RPMI8226 (cell line): ENCODE measurements around the gene IL32.
A peak's percentile ranks its signal among the peaks of the same experiment; 100 is the strongest.
"Not testable (repeated sequence)": the region's sequence is repeated elsewhere in the genome, so short reads cannot be mapped to it uniquely, and the experiment has no call there.

Experiments
- DNase-seq: peaks from one replicate; pipeline ENCODE4 v3.0.0-alpha.2; 2015

The IL32 gene

GRCh38 chr16:3052571-3053329, 12.7 kb upstream of the IL32 start:
- DNase-seq, result not testable (repeated sequence)

DNA sequence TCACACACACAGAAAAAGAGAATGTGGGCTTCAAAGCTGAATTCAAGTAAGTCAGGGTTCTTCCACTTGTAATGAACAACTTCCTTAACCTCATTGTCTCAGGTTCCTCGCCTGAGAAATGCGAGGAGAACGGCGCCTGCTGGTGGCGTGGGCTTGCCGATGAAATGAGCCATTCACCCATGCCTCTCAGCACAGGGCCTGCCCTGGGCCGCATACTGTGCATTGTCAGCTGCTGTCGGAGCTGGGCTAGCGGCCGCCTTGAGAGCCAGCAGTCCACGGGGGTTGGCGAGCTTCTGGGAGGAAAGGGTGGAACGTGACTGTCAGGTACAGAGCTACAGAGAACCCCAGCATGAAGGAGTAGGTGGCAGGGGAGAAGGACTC, 12.1 kb upstream of the IL32 start:
- not testable (repeated sequence) for DNase-seq

DNA sequence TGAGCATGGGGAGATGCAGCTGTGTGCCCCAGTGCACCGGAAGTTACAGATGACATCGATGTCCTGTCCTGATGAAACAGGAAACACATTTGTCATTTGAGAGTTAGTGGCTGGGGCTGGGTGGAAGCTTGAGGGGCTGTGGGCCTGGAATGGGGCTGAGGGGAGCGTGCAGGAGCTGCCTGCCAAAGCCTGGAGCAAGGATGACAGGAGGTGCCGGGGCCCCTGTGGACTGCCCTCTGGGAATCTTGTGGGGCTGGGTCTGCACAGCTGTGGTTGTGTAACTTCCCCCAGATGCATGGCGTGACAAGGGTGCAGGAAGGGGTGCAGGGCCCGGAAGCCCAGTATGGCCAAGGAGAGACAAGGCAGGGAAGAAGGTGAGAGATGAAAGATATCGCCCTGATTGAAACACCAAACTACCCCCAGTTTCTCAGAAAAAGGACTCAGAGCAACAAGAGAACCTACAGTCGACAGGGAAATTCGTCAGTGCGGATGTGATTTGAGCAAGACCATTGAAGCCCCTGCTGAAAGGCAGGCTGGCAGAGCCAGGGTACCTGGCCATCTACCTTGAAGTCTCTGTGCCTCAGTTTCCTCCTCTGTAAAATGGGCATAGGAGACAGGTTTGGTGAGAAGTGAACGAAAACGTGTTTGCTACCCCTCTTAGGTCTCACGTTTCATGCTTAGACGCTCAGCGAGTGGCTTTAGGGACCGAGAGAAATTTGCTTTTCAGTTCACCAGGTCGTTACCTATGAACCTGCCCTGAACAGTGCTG, 10.3 kb upstream of the IL32 start:
- peak; percentile 34 for DNase-seq

DNA sequence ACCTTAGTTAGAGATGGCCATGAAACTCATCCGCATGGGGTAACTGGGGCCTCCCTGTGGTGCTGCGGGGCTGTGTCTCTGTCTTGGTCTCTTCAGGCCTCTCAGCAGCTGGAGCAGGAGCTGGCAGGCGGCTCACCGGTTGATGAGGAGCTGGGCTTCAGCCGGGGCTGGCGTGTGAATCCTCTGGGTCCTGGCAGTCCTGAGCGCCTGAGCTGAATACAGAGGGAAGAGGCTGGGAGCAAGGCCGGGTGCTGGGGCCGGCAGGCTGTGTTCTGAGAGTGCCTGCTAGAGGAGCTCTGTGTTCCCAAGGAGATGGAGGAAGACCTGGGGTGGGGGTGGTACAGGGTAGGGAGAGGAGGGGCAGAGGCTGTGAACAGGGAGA, 9.7 kb upstream of the IL32 start:
- DNase-seq, result not testable (repeated sequence)

DNA sequence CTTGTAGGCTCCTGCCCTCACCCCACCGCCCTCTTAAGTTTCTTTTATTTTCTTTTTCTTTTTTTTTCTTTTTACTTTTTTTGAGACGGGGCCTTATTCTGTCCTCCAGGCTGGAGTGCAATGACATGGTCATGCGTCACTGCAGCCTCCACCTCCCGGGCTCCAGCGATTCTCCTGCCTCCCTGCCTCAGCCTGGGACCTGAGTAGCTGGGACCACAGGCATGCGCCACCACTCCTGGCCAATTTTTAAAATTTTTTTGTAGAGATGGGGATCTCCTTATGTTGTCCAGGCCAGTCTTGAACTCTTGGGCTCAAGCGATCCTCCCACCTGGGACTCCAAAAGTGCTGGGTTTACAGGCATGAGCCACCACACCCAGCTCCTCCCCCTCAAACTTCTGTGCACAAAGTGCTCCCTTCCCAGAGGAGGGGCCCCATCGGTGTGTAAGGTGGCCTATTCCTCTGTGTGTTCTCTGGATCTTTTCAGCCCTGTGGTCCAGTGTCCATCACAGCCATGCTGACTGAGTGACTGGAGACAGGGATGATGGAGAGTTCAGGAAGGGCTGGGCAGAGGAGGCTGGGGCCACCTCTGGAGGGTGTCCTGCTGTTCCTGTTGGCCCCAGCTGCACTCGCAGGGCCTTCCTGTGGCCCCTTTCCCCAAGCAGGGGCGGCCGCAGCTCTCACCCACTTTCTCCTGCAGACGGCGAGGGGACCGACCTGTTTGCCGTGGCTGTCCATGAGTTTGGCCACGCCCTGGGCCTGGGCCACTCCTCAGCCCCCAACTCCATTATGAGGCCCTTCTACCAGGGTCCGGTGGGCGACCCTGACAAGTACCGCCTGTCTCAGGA, 8.9 kb upstream of the IL32 start:
- DNase-seq, result no peak

DNA sequence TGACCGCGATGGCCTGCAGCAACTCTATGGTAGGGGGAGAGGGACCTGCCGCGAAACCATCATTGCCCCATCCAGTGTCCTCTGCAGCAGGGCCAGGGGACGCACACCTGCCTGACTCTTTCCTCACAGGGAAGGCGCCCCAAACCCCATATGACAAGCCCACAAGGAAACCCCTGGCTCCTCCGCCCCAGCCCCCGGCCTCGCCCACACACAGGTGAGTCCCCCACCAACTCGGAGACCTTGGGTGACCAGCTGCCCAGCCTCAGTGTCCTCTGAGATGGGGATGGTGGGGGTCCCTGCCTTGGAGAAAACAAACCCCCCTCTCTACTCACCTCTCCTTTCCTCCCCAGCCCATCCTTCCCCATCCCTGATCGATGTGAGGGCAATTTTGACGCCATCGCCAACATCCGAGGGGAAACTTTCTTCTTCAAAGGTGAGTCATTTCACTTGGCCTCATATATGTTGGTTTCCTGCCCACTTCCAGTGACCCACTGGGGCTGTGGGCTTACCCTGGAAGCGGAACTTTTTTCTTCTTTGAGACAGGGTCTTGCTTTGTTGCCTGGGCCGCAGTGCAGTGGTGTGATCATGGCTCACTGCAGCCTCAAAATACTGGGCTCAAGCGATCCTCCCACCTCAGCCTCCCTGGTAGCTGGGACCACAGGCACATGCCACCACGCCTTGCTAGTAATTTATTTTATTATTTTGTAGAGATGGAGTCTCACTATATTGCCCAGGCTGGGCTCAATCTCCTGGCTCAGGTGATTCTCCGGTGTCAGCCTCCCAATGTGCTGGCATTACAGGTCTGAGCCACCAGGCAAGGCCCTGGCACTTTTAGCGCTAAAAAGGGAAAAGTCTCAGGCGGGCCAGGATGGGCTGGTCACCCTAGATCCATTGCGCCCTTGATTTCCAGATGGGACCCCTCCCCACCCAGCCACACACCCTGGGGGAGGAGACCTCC, 8.0 kb upstream of the IL32 start:
- DNase-seq, result no peak

- peak; percentile 66 for DNase-seq
These were observed 7.1 kb upstream of the IL32 start for GRCh38 chr16:3058139-3059030.

DNA sequence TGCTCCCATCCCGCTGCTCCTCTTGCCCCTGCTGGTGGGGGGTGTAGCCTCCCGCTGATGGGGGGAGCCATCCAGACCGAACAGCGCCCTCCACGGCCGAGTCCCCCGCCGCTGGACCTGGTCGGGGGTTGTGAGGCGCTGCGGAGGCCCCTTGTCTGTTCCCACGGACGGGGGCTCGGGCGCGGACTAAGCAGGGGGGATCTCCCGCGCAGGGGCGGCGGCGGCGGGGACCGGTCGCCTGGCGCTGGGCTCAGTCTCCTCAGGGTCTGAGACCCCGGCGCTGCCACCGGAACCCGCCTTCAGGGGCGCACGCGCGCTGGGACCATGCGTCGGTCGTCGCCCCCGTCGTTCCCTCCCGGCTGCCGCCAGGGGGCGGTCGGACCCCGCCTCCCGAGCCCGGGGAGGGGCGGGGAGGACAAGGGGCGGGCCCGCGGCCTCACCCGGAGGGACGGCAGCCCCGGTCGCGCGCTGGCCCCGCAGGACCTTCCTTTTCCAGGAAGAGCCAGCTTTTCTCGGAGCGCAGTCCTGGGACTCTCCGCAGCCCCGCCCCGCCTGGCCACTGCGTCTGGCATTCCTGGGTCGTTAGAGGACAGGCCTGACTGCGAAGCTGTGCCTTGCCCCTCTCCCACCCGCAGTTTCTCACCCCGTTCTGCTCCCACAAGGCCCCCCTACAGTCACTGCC, 6.3 kb upstream of the IL32 start:
- DNase-seq, result peak; percentile 92

GRCh38 chr16:3059723-3060242, 5.7 kb upstream of the IL32 start:
- no peak for DNase-seq

- no peak for DNase-seq
These were observed 4.9 kb upstream of the IL32 start for GRCh38 chr16:3060339-3061127.

GRCh38 chr16:3062553-3062952, 2.9 kb upstream of the IL32 start:
- DNase-seq, result no peak

DNA sequence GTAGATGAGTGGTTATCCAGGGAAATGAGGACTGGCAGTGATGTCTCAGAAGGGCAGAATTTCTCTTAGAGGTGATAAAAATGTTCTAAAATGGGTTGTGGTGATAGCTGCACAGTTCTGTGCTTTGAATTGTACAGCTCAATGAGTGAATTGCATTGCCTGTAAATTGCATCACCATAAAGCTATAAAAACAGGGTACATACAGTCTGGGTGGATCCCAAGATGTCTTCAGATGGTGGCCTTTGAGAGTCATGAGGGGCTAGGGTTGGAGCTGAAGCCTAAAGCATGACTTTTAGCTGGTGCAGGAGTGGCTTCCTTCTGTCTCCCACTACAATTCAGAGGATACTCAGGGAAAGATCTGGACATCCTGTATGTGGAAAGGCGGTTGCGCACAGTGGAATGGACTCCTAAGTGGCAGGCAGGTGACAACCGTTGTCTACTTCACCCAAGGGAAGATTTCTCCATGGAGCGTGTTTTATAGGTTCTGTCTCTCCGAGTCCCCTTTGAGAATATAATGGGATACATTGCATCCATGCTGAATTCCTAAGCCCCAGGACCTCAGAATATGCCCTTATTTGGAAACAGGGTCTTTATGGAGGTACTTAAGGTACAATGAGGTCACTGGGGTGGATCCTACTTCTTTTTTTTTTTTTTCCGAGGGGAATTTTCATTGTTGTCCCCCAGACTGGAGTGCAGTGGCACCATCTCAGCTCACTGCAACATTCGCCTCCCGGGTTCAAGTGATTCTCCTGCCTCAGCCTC, 1.6 kb upstream of the IL32 start:
- DNase-seq, result no peak

DNA sequence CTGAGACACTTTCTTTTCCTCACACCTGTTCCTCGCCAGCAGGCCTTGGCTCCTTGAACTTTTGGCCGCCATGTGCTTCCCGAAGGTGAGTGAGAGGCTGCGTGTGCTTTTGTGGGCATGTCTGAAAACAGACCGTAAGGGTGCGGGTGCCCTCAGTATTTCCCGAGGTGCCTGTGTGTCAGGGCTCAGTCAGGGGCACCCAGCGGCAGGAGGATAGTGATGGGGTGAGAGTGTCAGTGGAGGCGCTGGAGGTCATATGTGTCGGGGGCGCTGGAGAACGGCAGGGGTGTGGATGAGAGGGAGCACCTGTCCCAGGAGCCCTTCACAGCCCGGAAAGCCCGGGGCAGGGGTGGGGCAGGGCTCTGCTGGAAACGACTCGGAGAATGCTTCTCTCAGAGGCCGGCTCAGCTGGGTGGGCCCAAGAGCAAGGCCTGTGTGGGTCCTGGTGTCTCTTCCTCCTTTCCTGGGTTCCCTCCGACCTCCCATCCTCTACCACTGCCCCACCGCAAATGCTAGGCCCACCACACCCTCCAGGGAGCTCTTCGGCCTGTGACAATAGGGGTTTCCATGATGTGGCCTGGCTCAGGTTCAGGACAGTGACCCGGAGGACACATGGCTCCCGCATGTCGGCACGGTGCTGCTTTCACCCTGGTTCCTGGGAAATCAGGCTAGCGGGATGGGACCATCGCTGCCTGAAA, 451 bp downstream of the IL32 start:
- DNase-seq, result no peak

GRCh38 chr16:3066440-3066748, 954 bp downstream of the IL32 start:
- no peak for DNase-seq

DNA sequence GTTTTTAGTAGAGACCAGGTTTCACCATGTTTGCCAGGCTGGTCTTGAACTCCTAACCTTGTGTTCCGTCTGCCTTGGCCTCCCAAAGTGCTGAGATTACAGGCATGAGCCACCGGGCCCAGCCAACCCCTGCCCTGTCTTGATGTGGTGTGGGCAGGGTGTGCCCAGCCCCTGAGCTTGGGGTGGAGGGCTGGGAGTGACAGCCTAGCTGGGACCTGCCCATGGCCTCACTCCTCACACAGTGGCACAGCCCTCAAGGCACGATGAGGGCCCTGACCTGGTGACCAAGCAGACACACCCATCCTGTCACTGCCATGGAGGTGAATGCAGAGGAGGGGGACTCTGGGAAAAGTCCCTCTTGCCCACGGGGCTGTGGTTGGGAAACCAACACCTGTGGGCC, 3.0 kb downstream of the IL32 start:
- no peak for DNase-seq

GRCh38 chr16:3069146-3069545, 3.7 kb downstream of the IL32 start:
- DNase-seq, result not testable (repeated sequence)

DNA sequence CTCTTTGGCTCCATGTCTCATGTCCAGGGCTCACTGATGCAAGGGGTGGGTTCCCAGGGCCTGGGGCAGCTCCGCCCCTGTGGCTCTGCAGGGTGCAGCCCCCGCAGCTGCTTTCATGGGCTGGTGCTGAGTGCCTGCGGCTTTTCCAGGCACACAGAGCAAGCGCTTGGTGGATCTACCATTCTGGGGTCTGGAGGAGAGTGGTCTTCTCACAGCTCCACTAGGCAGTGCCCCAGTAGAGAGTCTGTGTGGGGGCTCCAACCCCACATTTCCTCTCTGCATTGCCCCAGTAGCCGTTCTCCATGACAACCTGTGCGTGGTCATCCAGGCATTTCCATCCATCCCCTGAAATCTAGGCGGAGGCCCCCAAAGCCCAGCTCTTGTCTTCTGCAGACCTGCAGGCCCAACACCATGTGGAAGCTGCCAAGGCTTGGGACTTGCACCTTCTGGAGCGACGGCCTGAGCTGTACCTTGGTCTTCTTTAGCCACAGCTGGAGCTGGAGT, 5.2 kb downstream of the IL32 start:
- no peak for DNase-seq

DNA sequence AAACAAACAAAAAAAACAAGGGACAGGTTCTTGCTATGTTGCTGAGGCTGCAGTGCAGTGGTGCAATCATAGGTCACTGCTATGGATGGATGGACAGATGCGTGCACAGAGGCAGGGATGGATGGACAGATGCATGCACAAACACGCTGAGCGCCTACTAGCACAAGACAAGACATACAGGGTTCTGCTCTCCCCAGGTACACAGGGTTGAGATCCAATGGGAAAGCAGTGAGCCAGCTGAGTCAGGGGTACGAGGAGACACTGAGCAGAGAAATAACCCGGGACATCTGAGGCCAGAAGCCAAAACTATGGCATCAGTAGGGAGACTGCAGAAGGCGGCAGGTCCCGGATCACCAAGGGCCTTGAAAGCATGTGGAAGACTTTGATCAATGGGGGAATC, 6.2 kb downstream of the IL32 start:
- DNase-seq, result no peak
